GM12878 (cell line): ENCODE data around the gene CCDC85B. TPM values are rescaled to one million over a fixed set of nuclear protein-coding genes. Genes with fewer than 3 reads are reported as not detected.

Experiments used
- ATAC-seq: fragments of 200-7000 bp; cut with Tn5 transposase; 3 replicates; pipeline ENCODE4 v1.9.1; 2020; ENCODE audit warnings: mild to moderate bottlenecking, moderate library complexity
- BruUV-seq: library from RNA; stranded (reverse); fragments of 400-500 nt; replicated peaks from 2 replicates; lab custom pipeline; 2021; lab: Mats Ljungman, UMichigan
- CTCF ChIA-PET: fragments of 300-600 bp; sonication (Branson Sonifier 250); formaldehyde crosslinking; extraction: SDS; loops from one replicate; lab custom pipeline; 2021; ENCODE audit warnings: inconsistent platforms; lab: Yijun Ruan, JAX
- POLR2A ChIA-PET: fragments of 350-600 bp; formaldehyde crosslinking; extraction: SDS; loops from one replicate; lab custom pipeline; 2021; ENCODE audit warnings: inconsistent platforms; lab: Charles Lee
- RAD21 ChIA-PET: fragments of 300-600 bp; sonication (Branson Sonifier 250); formaldehyde crosslinking; loops from one replicate; lab custom pipeline; 2023; ENCODE audit warnings: antibody characterized with exemption; ENCODE audit not compliant: unreplicated experiment; lab: Charles Lee
- SMC1A ChIA-PET: fragments of 300-600 bp; sonication (Branson Sonifier 250); formaldehyde crosslinking; loops from one replicate; lab custom pipeline; 2023; ENCODE audit not compliant: unreplicated experiment, uncharacterized antibody; lab: Charles Lee
- DNase-seq: peaks from one replicate; pipeline ENCODE4 v3.0.0-alpha.2; 2011; ENCODE audit warnings: low read depth, low spot score
- FAIRE-seq: peaks from 3 replicates; lab custom pipeline; 2011; peaks lifted over from hg19 to GRCh38; lab: Jason Lieb, UNC
- H2AFZ ChIP-seq: 2 replicates; pipeline ENCODE4 v1.6.0; 2011; ENCODE audit warnings: low read depth, low read length, control low read depth; ENCODE audit not compliant: control insufficient read depth
- H3K27ac ChIP-seq: 2 replicates; pipeline ENCODE4 v1.5.1; 2011; ENCODE audit warnings: control low read depth; ENCODE audit not compliant: control insufficient read depth, insufficient read depth
- H3K27me3 ChIP-seq, 2 experiments: replicated peaks in 1 of 2; 2 replicates each; pipeline versions ENCODE4 v1.6.0 to v1.6.1; 2011; ENCODE audit warnings: low read length in 1 of 2; ENCODE audit not compliant: control insufficient read depth in 2 of 2, insufficient read depth in 2 of 2
- H3K36me3 ChIP-seq, 2 experiments: 2 replicates each; pipeline ENCODE4 v1.5.1; 2011; ENCODE audit warnings: low read length in 1 of 2; ENCODE audit not compliant: control insufficient read depth in 2 of 2, insufficient read depth in 2 of 2
- H3K4me1 ChIP-seq: 2 replicates; pipeline ENCODE4 v1.6.1; 2011; ENCODE audit warnings: mild to moderate bottlenecking, low read length, moderate library complexity, mixed read lengths; ENCODE audit not compliant: control insufficient read depth, insufficient read depth
- H3K4me2 ChIP-seq: 2 replicates; pipeline ENCODE4 v1.6.0; 2011; ENCODE audit warnings: control low read depth; ENCODE audit not compliant: control insufficient read depth, insufficient read depth
- H3K4me3 ChIP-seq: fragments of 200-600 bp; sonication (generic); 2 replicates; pipeline ENCODE4 v1.5.1; 2016
- H3K79me2 ChIP-seq: 2 replicates; pipeline ENCODE4 v1.6.0; 2011; ENCODE audit warnings: low read length; ENCODE audit not compliant: control insufficient read depth, insufficient read depth
- H3K9ac ChIP-seq: 2 replicates; pipeline ENCODE4 v1.8.0; 2011; ENCODE audit warnings: low read length, control low read depth, mixed read lengths; ENCODE audit not compliant: control insufficient read depth, insufficient read depth
- H3K9me3 ChIP-seq: replicated peaks from 3 replicates; pipeline ENCODE4 v1.5.1; 2011; ENCODE audit warnings: mild to moderate bottlenecking, low read length; ENCODE audit not compliant: control insufficient read depth, insufficient read depth
- H4K20me1 ChIP-seq: 2 replicates; pipeline ENCODE4 v1.6.0; 2011; ENCODE audit not compliant: control insufficient read depth, insufficient read depth
- BACH1 ChIP-seq: fragments of 450-650 bp; IDR thresholded peaks from 2 replicates; pipeline ENCODE4 v1.6.1; 2017; ENCODE audit warnings: mild to moderate bottlenecking, borderline replicate concordance
- BCL11A ChIP-seq: IDR thresholded peaks from 2 replicates; pipeline ENCODE4 v1.6.1; 2011; ENCODE audit warnings: low read depth, low read length
- BCL3 ChIP-seq: IDR thresholded peaks from 2 replicates; pipeline ENCODE4 v1.6.1; 2011; ENCODE audit warnings: borderline replicate concordance, low read depth, mild to moderate bottlenecking, moderate library complexity, low read length; ENCODE audit not compliant: insufficient read depth, poor library complexity, severe bottlenecking
- BCLAF1 ChIP-seq: fragments of 450-650 bp; IDR thresholded peaks from 2 replicates; pipeline ENCODE4 v1.6.1; 2017; ENCODE audit warnings: antibody characterized with exemption, mild to moderate bottlenecking, moderate library complexity
- CBFB ChIP-seq: IDR thresholded peaks from 2 replicates; pipeline ENCODE4 v1.6.1; 2016; ENCODE audit warnings: antibody characterized with exemption, low read depth
- CREB1 ChIP-seq: IDR thresholded peaks from 2 replicates; pipeline ENCODE4 v1.6.1; 2012; ENCODE audit warnings: low read depth, mild to moderate bottlenecking, inconsistent platforms
- ESRRA ChIP-seq: IDR thresholded peaks from 2 replicates; pipeline ENCODE4 v1.6.1; 2012; ENCODE audit warnings: mild to moderate bottlenecking, low read length, improper control_type of control experiment
- HDGF ChIP-seq: fragments of 450-650 bp; IDR thresholded peaks from 2 replicates; pipeline ENCODE4 v1.6.1; 2016; ENCODE audit warnings: antibody characterized with exemption
- IKZF1 ChIP-seq: fragments of 450-650 bp; conservative IDR thresholded peaks from 2 replicates; pipeline ENCODE4 v1.6.1; 2017; ENCODE audit warnings: antibody characterized with exemption, mild to moderate bottlenecking
- IKZF2 ChIP-seq, 2 experiments: fragments of 450-650 bp; IDR thresholded peaks; 2 replicates each; pipeline ENCODE4 v1.6.1; 2017; ENCODE audit warnings: mild to moderate bottlenecking in 2 of 2, moderate library complexity in 2 of 2
- KDM1A ChIP-seq: fragments of 200-600 bp; sonication (generic); IDR thresholded peaks from 2 replicates; pipeline ENCODE4 v1.6.1; 2016; ENCODE audit warnings: borderline replicate concordance
- NBN ChIP-seq: fragments of 450-650 bp; IDR thresholded peaks from 2 replicates; pipeline ENCODE4 v1.6.1; 2016
- PAX5 ChIP-seq: IDR thresholded peaks from 2 replicates; pipeline ENCODE4 v1.6.1; 2011; ENCODE audit warnings: low read depth, low read length, borderline replicate concordance
- PAX8 ChIP-seq: fragments of 450-650 bp; IDR thresholded peaks from 2 replicates; pipeline ENCODE4 v1.6.1; 2017; ENCODE audit warnings: mild to moderate bottlenecking, moderate library complexity
- SMC3 ChIP-seq: IDR thresholded peaks from 2 replicates; pipeline ENCODE4 v1.6.1; 2011; ENCODE audit warnings: low read length, improper control_type of control experiment, borderline replicate concordance
- SREBF2 ChIP-seq: IDR thresholded peaks from 2 replicates; pipeline ENCODE4 v1.6.1; 2012; ENCODE audit warnings: mild to moderate bottlenecking, low read length
- STAT1 ChIP-seq: fragments of 450-650 bp; conservative IDR thresholded peaks from 2 replicates; pipeline ENCODE4 v1.6.1; 2014; ENCODE audit warnings: antibody characterized with exemption, mild to moderate bottlenecking
- TBL1XR1 ChIP-seq: IDR thresholded peaks from 2 replicates; pipeline ENCODE4 v1.6.1; 2012; ENCODE audit warnings: low read depth, low read length, improper control_type of control experiment
- ZNF217 ChIP-seq: fragments of 450-650 bp; IDR thresholded peaks from 2 replicates; pipeline ENCODE4 v1.6.1; 2017; ENCODE audit warnings: antibody characterized with exemption, mild to moderate bottlenecking
- WGBS: methylation state at CpG from one replicate; pipeline ENCODE4 v1.1.6; 2016; ENCODE audit warnings: low lambda C conversion rate; ENCODE audit not compliant: insufficient replicate concordance, insufficient coverage; ENCODE audit errors: missing lambda C conversion rate; 5-methylcytosine and 5-hydroxymethylcytosine counted together
- in situ Hi-C: fragments of 300-500 bp; cut with MboI; formaldehyde crosslinking; loops from 9 replicates; pipeline ENCODE4 v1.14.3; 2018; ENCODE audit warnings: mixed read lengths
- intact Hi-C: fragments of 100-400 bp; cut with micrococcal nuclease; formaldehyde crosslinking; loops from one replicate; pipeline ENCODE4 v1.14.2; 2022; ENCODE audit not compliant: unreplicated experiment
- polyA plus RNA-seq, 11 experiments: library from polyadenylated mRNA; depleted of rRNA in 4 of 11; unstranded in 6 of 11; stranded (reverse) in 5 of 11; fragments of >200 nt; fragmentation: Nextera tagmentation in 4 of 11; fragmentation: Illumina TruSeq in 1 of 11; extraction: Ambion mirVana in 4 of 11; extraction: Trizol in 1 of 11; gene quantifications; 1 replicate in 1 of 11; 2 replicates in 10 of 11; pipeline versions ENCODE4 v1.2.1 to v1.2.3, GENCODE V29; 2011 to 2016; ENCODE audit warnings: inconsistent platforms in 2 of 11, missing spikeins in 2 of 11, low read depth in 1 of 11
- total RNA-seq, 4 experiments: library from RNA; depleted of rRNA in 3 of 4; stranded (reverse); fragments of >200 nt in 3 of 4; fragmentation: Illumina TruSeq in 1 of 4; extraction: Trizol in 1 of 4; gene quantifications; 2 replicates each; pipeline versions ENCODE4 v1.2.1 to v1.2.3, GENCODE V29; 2013 to 2021
- TF ChIP-seq, protein P1 (sequence below), 3 experiments: IDR thresholded peaks in 2 of 3; conservative IDR thresholded peaks in 1 of 3; 2 replicates each; pipeline ENCODE4 v1.5.1; 2011; ENCODE audit warnings: low read depth in 3 of 3, low read length in 3 of 3, mild to moderate bottlenecking in 3 of 3, control low read depth in 2 of 3, moderate library complexity in 2 of 3, inconsistent platforms in 1 of 3, mixed read lengths in 1 of 3; ENCODE audit not compliant: control insufficient read depth in 2 of 3, insufficient read depth in 1 of 3; ENCODE audit errors: extremely low read depth in 1 of 3

CCDC85B gene
- total and polyA plus RNA-seq, 10 of the 15 experiments (the other 5 are each of a cell fraction or from before 2014, with no cell fraction given): 0.32 to 114 (median 49.5) TPM

- Histone ChIP-seq H3K9me3 (peaks cover 2% of the 10 kb centered on the region; the same call in 2 of the 3 replicates), H3K4me2 (no peak overlapping the region), H3K36me3 (peaks cover 32 to 41% of the 10 kb centered on the region in 2 experiments; a peak in 3 of 4 replicates), H3K9ac (no peak overlapping the region), H3K4me3 (no peak overlapping the region), H3K27ac (no peak overlapping the region), H4K20me1 (peaks cover 24% of the 10 kb centered on the region), H3K79me2 (peaks cover 38% of the 10 kb centered on the region), H2AFZ (no peak overlapping the region), H3K27me3 (no peaks in the 10 kb centered on the region), H3K4me1 (peaks cover 10% of the 10 kb centered on the region)
- in situ Hi-C loops (loop anchor here (25.0 kb wide), 1 partner anchor 1615 kb away; the partner anchor contains the start of genes DNAJC4, FKBP2, NUDT22 and PPP1R14B), intact Hi-C loops (no loop called here)
- ATAC-seq (no peak), DNase-seq (no peak), FAIRE-seq (no peak)
- ChIA-PET RAD21 (no interaction called here), SMC1A (no interaction called here), POLR2A (interaction anchor here (1.1 kb wide), 1 partner anchor 147 kb away, joined by 4 read pairs; no protein-coding TSS in a partner anchor), CTCF (interaction anchor here (0.5 to 3.8 kb wide), 6 partner anchors 10 to 318 kb away, joined by 3 to 17 read pairs (median 4); no protein-coding TSS in a partner anchor)
- no TSS peak for BruUV-seq
- WGBS: over 99% methylated on average over 28 of the region's 33 CpGs
- TF ChIP-seq IKZF2 (IDR thresholded peaks at IDR 0.05): no peak
- no peak for TF ChIP-seq BCLAF1
- TF ChIP-seq HDGF: no peak
- no peak for TF ChIP-seq IKZF1
- no peak for TF ChIP-seq STAT1
- TF ChIP-seq SREBF2: no peak
- TF ChIP-seq PAX5: no peak
- TF ChIP-seq CBFB: no peak
- no peak for TF ChIP-seq SMC3
- no peak for TF ChIP-seq BACH1
- TF ChIP-seq PAX8: no peak
- TF ChIP-seq, protein P1, sequence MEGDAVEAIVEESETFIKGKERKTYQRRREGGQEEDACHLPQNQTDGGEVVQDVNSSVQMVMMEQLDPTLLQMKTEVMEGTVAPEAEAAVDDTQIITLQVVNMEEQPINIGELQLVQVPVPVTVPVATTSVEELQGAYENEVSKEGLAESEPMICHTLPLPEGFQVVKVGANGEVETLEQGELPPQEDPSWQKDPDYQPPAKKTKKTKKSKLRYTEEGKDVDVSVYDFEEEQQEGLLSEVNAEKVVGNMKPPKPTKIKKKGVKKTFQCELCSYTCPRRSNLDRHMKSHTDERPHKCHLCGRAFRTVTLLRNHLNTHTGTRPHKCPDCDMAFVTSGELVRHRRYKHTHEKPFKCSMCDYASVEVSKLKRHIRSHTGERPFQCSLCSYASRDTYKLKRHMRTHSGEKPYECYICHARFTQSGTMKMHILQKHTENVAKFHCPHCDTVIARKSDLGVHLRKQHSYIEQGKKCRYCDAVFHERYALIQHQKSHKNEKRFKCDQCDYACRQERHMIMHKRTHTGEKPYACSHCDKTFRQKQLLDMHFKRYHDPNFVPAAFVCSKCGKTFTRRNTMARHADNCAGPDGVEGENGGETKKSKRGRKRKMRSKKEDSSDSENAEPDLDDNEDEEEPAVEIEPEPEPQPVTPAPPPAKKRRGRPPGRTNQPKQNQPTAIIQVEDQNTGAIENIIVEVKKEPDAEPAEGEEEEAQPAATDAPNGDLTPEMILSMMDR (IDR thresholded peaks at IDR 0.05 in 2 of 3, conservative IDR thresholded peaks at IDR 0.05 in 1 of 3; ENCODE audit: control insufficient read depth in 2 of 3, extremely low read depth in 1 of 3, insufficient read depth in 1 of 3, low read depth in 3 of 3, low read length in 3 of 3): no peak
- peak; percentile 26 for TF ChIP-seq BCL3
- TF ChIP-seq CREB1: no peak
- no peak for TF ChIP-seq KDM1A
- no peak for TF ChIP-seq TBL1XR1
- TF ChIP-seq BCL11A: 0 out of 2 replicates have a peak, but pooled peaks have one; percentile 18
- no peak for TF ChIP-seq ZNF217
- TF ChIP-seq NBN: no peak
- no peak for TF ChIP-seq ESRRA
Measured at GRCh38 chr11:65852508-65853245, 37.8 kb upstream of the CCDC85B start.
